HEK293 (cell line): Measurements from ENCODE around the gene RIMKLA.

Experiments used
- FEZF1 ChIP-seq: fragments of 450-650 bp; formaldehyde crosslinking; IDR thresholded peaks from 2 replicates; pipeline ENCODE4 v1.5.1; 2016; ENCODE audit warnings: missing biosample characterization, missing genetic modification characterization
- GLI2 ChIP-seq: fragments of 450-650 bp; formaldehyde crosslinking; IDR thresholded peaks from 2 replicates; pipeline ENCODE4; 2017; ENCODE audit warnings: missing biosample characterization, missing genetic modification characterization, low read depth, borderline replicate concordance
- HOXC10 ChIP-seq: sonication (generic); formaldehyde crosslinking; IDR thresholded peaks from 2 replicates; pipeline ENCODE4 v1.8.1; 2023; ENCODE audit warnings: mild to moderate bottlenecking, missing genetic modification reagents
- SCRT2 ChIP-seq: fragments of 450-650 bp; formaldehyde crosslinking; IDR thresholded peaks from 2 replicates; pipeline ENCODE4 v1.5.1; 2016; ENCODE audit warnings: missing biosample characterization, missing genetic modification characterization
- SP2 ChIP-seq: fragments of 450-650 bp; formaldehyde crosslinking; IDR thresholded peaks from 2 replicates; pipeline ENCODE4 v1.5.1; 2016; ENCODE audit warnings: missing biosample characterization, missing genetic modification characterization
- YY2 ChIP-seq: fragments of 450-650 bp; formaldehyde crosslinking; IDR thresholded peaks from 2 replicates; pipeline ENCODE4 v1.5.1; 2016; ENCODE audit warnings: missing biosample characterization, missing genetic modification characterization
- ZFP3 ChIP-seq: fragments of 450-650 bp; formaldehyde crosslinking; IDR thresholded peaks from 2 replicates; pipeline ENCODE4 v1.5.1; 2016; ENCODE audit warnings: low read depth, missing biosample characterization, missing genetic modification characterization
- ZFP41 ChIP-seq: fragments of 450-650 bp; formaldehyde crosslinking; IDR thresholded peaks from 2 replicates; pipeline ENCODE4 v1.5.1; 2016; ENCODE audit warnings: missing biosample characterization, missing genetic modification characterization, borderline replicate concordance
- ZNF10 ChIP-seq: fragments of 450-650 bp; formaldehyde crosslinking; IDR thresholded peaks from 2 replicates; pipeline ENCODE4 v1.5.1; 2017; ENCODE audit warnings: missing biosample characterization, missing genetic modification characterization
- ZNF121 ChIP-seq: fragments of 450-650 bp; formaldehyde crosslinking; IDR thresholded peaks from 2 replicates; pipeline ENCODE4 v1.5.1; 2016; ENCODE audit warnings: missing biosample characterization, missing genetic modification characterization
- ZNF133 ChIP-seq: fragments of 450-650 bp; formaldehyde crosslinking; IDR thresholded peaks from 2 replicates; pipeline ENCODE4 v1.5.1; 2016; ENCODE audit warnings: missing biosample characterization, missing genetic modification characterization
- ZNF155 ChIP-seq: fragments of 450-650 bp; formaldehyde crosslinking; IDR thresholded peaks from 2 replicates; pipeline ENCODE4 v1.5.1; 2016; ENCODE audit warnings: missing biosample characterization, missing genetic modification characterization
- ZNF174 ChIP-seq: fragments of 450-650 bp; formaldehyde crosslinking; IDR thresholded peaks from 2 replicates; pipeline ENCODE4 v1.5.0; 2017; ENCODE audit warnings: missing biosample characterization, mild to moderate bottlenecking, missing genetic modification characterization
- ZNF184 ChIP-seq: fragments of 450-650 bp; IDR thresholded peaks from 2 replicates; pipeline ENCODE4 v1.5.1; 2018; ENCODE audit warnings: missing biosample characterization, mild to moderate bottlenecking, missing genetic modification characterization
- ZNF292 ChIP-seq: fragments of 450-650 bp; formaldehyde crosslinking; IDR thresholded peaks from 2 replicates; pipeline ENCODE4 v1.5.1; 2016; ENCODE audit warnings: low read depth, missing biosample characterization, missing genetic modification characterization, borderline replicate concordance
- ZNF548 ChIP-seq: fragments of 450-650 bp; formaldehyde crosslinking; IDR thresholded peaks from 2 replicates; pipeline ENCODE4 v1.5.1; 2016; ENCODE audit warnings: missing biosample characterization, missing genetic modification characterization
- ZNF610 ChIP-seq: fragments of 450-650 bp; formaldehyde crosslinking; IDR thresholded peaks from 2 replicates; pipeline ENCODE4 v1.5.1; 2016; ENCODE audit warnings: missing biosample characterization, missing genetic modification characterization, borderline replicate concordance
- ZNF624 ChIP-seq: fragments of 450-650 bp; formaldehyde crosslinking; IDR thresholded peaks from 2 replicates; pipeline ENCODE4 v1.5.1; 2017; ENCODE audit warnings: missing biosample characterization, missing genetic modification characterization
- ZNF626 ChIP-seq: fragments of 450-650 bp; sonication (Bioruptor Pico); formaldehyde crosslinking; IDR thresholded peaks from 2 replicates; pipeline ENCODE4 v1.5.1; 2018; ENCODE audit warnings: missing biosample characterization, missing genetic modification characterization, inconsistent platforms
- ZNF658 ChIP-seq: fragments of 450-650 bp; formaldehyde crosslinking; IDR thresholded peaks from 2 replicates; pipeline ENCODE4; 2016; ENCODE audit warnings: missing biosample characterization, missing genetic modification characterization
- ZNF701 ChIP-seq: fragments of 450-650 bp; formaldehyde crosslinking; IDR thresholded peaks from 2 replicates; pipeline ENCODE4 v1.5.1; 2016; ENCODE audit warnings: missing biosample characterization, missing genetic modification characterization
- ZNF785 ChIP-seq: fragments of 450-650 bp; formaldehyde crosslinking; IDR thresholded peaks from 2 replicates; pipeline ENCODE4 v1.5.1; 2016; ENCODE audit warnings: missing biosample characterization, missing genetic modification characterization
- TF ChIP-seq, protein P1 (sequence below): fragments of 450-650 bp; formaldehyde crosslinking; IDR thresholded peaks from 2 replicates; pipeline ENCODE4 v1.5.1; 2016; ENCODE audit warnings: missing biosample characterization, missing genetic modification characterization, low read depth
- TF ChIP-seq, protein P2 (sequence below): fragments of 450-650 bp; formaldehyde crosslinking; IDR thresholded peaks from 2 replicates; pipeline ENCODE4 v1.5.1; 2016; ENCODE audit warnings: missing biosample characterization, missing genetic modification characterization
- TF ChIP-seq, protein P3 (sequence below): fragments of 450-650 bp; formaldehyde crosslinking; IDR thresholded peaks from 2 replicates; pipeline ENCODE4; 2016; ENCODE audit warnings: missing biosample characterization, missing genetic modification characterization
- TF ChIP-seq, protein P4 (sequence below): fragments of 450-650 bp; formaldehyde crosslinking; IDR thresholded peaks from 2 replicates; pipeline ENCODE4 v1.5.1; 2017; ENCODE audit warnings: missing biosample characterization, missing genetic modification characterization
- TF ChIP-seq, protein P5 (sequence below): fragments of 450-650 bp; formaldehyde crosslinking; IDR thresholded peaks from 2 replicates; pipeline ENCODE4 v1.5.1; 2016; ENCODE audit warnings: missing biosample characterization, missing genetic modification characterization, low read depth

RIMKLA gene

DNA sequence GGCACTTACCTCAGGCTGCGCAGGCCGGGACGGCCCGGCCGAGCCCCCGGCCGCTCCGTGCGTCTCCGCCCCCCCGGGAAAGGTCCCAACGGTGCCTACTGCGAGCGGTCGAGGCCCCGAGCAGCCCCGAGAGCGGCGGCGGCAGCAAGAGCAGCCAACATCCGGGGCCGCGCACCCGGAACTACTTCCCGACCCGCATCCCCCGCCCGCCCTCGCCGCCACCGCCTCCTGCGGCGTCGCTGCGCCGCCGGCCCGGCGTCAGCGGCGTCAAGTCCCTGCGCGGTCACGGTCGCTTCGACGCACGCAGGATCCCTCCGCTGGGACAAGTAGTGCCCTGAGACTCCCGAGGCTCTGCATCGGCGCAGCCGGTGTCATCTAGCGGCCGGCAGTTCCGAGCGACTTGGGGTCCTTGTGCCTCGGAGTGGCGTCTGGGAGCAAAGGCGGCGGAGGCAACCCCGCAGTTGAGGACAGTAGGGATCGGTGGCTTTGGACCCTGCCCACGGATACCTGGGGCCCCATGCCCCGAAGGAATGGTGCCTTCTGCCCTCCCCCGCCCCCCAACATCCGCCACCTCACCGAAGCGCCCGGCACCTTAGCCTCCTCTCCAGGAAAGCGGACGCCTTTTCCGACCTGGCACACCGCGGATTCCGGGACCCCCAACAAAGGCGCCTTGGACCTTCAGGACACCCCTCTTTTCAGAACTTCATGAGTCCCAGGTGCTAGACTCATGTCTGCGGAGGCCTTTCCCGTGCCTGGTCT is 45.4 kb upstream of the RIMKLA start, which contains the start of gene FOXJ3 (continued):
- TF ChIP-seq, protein P1, sequence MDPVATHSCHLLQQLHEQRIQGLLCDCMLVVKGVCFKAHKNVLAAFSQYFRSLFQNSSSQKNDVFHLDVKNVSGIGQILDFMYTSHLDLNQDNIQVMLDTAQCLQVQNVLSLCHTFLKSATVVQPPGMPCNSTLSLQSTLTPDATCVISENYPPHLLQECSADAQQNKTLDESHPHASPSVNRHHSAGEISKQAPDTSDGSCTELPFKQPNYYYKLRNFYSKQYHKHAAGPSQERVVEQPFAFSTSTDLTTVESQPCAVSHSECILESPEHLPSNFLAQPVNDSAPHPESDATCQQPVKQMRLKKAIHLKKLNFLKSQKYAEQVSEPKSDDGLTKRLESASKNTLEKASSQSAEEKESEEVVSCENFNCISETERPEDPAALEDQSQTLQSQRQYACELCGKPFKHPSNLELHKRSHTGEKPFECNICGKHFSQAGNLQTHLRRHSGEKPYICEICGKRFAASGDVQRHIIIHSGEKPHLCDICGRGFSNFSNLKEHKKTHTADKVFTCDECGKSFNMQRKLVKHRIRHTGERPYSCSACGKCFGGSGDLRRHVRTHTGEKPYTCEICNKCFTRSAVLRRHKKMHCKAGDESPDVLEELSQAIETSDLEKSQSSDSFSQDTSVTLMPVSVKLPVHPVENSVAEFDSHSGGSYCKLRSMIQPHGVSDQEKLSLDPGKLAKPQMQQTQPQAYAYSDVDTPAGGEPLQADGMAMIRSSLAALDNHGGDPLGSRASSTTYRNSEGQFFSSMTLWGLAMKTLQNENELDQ (tag by site-specific recombination), result no peak
- peak; percentile 64 for TF ChIP-seq ZNF184 (tag by site-specific recombination)
- TF ChIP-seq HOXC10 (CRISPR knock-in tag), result 0 out of 2 replicates have a peak, but pooled peaks have one; percentile 22
- peak; percentile 77; the same call in 1 of the 2 replicates for TF ChIP-seq ZNF10
- no peak for TF ChIP-seq ZNF658 (tag by site-specific recombination)
- no peak for TF ChIP-seq ZFP41 (tag by site-specific recombination)
- no peak for TF ChIP-seq ZNF292 (tag by site-specific recombination)
- TF ChIP-seq, protein P2, sequence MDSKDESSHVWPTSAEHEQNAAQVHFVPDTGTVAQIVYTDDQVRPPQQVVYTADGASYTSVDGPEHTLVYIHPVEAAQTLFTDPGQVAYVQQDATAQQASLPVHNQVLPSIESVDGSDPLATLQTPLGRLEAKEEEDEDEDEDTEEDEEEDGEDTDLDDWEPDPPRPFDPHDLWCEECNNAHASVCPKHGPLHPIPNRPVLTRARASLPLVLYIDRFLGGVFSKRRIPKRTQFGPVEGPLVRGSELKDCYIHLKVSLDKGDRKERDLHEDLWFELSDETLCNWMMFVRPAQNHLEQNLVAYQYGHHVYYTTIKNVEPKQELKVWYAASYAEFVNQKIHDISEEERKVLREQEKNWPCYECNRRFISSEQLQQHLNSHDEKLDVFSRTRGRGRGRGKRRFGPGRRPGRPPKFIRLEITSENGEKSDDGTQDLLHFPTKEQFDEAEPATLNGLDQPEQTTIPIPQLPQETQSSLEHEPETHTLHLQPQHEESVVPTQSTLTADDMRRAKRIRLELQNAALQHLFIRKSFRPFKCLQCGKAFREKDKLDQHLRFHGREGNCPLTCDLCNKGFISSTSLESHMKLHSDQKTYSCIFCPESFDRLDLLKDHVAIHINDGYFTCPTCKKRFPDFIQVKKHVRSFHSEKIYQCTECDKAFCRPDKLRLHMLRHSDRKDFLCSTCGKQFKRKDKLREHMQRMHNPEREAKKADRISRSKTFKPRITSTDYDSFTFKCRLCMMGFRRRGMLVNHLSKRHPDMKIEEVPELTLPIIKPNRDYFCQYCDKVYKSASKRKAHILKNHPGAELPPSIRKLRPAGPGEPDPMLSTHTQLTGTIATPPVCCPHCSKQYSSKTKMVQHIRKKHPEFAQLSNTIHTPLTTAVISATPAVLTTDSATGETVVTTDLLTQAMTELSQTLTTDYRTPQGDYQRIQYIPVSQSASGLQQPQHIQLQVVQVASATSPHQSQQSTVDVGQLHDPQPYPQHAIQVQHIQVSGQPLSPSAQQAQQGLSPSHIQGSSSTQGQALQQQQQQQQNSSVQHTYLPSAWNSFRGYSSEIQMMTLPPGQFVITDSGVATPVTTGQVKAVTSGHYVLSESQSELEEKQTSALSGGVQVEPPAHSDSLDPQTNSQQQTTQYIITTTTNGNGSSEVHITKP (tag by site-specific recombination), result peak; percentile 99
- no peak for TF ChIP-seq ZNF701
- TF ChIP-seq, protein P3, sequence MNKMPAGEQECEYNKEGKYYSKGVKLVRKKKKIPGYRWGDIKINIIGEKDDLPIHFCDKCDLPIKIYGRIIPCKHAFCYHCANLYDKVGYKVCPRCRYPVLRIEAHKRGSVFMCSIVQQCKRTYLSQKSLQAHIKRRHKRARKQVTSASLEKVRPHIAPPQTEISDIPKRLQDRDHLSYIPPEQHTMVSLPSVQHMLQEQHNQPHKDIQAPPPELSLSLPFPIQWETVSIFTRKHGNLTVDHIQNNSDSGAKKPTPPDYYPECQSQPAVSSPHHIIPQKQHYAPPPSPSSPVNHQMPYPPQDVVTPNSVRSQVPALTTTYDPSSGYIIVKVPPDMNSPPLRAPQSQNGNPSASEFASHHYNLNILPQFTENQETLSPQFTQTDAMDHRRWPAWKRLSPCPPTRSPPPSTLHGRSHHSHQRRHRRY (tag by site-specific recombination), result peak; percentile 84
- TF ChIP-seq ZNF174, result 0 out of 2 replicates have a peak, but pooled peaks have one; percentile 82
- peak; percentile 58 for TF ChIP-seq SCRT2
- TF ChIP-seq, protein P4, sequence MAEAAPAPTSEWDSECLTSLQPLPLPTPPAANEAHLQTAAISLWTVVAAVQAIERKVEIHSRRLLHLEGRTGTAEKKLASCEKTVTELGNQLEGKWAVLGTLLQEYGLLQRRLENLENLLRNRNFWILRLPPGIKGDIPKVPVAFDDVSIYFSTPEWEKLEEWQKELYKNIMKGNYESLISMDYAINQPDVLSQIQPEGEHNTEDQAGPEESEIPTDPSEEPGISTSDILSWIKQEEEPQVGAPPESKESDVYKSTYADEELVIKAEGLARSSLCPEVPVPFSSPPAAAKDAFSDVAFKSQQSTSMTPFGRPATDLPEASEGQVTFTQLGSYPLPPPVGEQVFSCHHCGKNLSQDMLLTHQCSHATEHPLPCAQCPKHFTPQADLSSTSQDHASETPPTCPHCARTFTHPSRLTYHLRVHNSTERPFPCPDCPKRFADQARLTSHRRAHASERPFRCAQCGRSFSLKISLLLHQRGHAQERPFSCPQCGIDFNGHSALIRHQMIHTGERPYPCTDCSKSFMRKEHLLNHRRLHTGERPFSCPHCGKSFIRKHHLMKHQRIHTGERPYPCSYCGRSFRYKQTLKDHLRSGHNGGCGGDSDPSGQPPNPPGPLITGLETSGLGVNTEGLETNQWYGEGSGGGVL (tag by site-specific recombination), result peak; percentile 75
- no peak for TF ChIP-seq ZNF155 (tag by site-specific recombination)
- peak; percentile 84 for TF ChIP-seq YY2 (tag by site-specific recombination)
- no peak; the same call in 1 of the 2 replicates for TF ChIP-seq GLI2 (tag by site-specific recombination)
- TF ChIP-seq ZNF785, result peak; percentile 92
- peak; percentile 91 for TF ChIP-seq ZNF610 (tag by site-specific recombination)
- no peak; the same call in 1 of the 2 replicates for TF ChIP-seq ZNF624 (tag by site-specific recombination)
- no peak for TF ChIP-seq ZNF626 (tag by site-specific recombination)
- peak; percentile 72 for TF ChIP-seq FEZF1 (tag by site-specific recombination)
- peak; percentile 79 for TF ChIP-seq SP2
- peak; percentile 84 for TF ChIP-seq ZNF121
- no peak for TF ChIP-seq ZNF548 (tag by site-specific recombination)
- TF ChIP-seq, protein P5, sequence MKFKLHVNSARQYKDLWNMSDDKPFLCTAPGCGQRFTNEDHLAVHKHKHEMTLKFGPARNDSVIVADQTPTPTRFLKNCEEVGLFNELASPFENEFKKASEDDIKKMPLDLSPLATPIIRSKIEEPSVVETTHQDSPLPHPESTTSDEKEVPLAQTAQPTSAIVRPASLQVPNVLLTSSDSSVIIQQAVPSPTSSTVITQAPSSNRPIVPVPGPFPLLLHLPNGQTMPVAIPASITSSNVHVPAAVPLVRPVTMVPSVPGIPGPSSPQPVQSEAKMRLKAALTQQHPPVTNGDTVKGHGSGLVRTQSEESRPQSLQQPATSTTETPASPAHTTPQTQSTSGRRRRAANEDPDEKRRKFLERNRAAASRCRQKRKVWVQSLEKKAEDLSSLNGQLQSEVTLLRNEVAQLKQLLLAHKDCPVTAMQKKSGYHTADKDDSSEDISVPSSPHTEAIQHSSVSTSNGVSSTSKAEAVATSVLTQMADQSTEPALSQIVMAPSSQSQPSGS, result no peak
- TF ChIP-seq ZFP3, result no peak
- no peak for TF ChIP-seq ZNF133 (tag by site-specific recombination)
